ENCODE measurements around the gene TMEM239. TPM values are rescaled to one million over a fixed set of nuclear protein-coding genes. Genes with fewer than 3 reads are reported as not detected.

Gene TMEM239
- total and polyA plus RNA-seq, 4 donors, result not detected

DNA sequence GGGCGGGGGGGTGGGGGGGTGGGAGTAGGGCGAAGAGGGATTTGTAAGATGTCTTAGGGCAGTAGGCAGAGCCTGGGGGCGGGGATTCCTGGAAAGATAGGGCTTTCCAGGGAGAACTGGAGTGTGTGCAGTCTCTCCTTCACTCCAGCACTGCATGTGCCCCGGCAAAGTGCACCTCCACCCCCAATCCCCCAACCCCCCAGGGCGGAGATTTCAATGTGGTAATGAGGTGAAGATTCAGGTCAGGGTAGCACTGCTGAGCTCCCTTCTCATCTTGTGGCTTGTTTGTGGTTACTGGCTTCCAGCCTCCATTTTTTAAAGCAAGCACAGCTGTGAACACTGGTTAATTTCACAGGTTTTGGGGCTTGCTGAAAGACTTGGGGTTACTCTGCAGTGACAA lies 5.9 kb downstream of the TMEM239 start:
- peaks cover 0 to 3% (median 1%) of the 10 kb centered on the region in 4 donors for H3K4me1 ChIP-seq (ENCODE audit: control insufficient read depth in 4 of 4, insufficient read depth in 4 of 4, low read length in 3 of 4)
- H3K36me3 ChIP-seq (ENCODE audit: control insufficient read depth in 4 of 4, insufficient read depth in 3 of 4, low read depth in 1 of 4, low read length in 3 of 4), result no peaks in the 10 kb centered on the region
- WGBS, result 10% methylated on average over 5 of the region's 5 CpGs
- H3K9ac ChIP-seq (ENCODE audit: low read depth in 1 of 2, low read length in 2 of 2), result no peak overlapping the region
- H3K4me3 ChIP-seq (ENCODE audit: low read depth in 1 of 3, low read length in 3 of 3), result no peak overlapping the region
- H3K27me3 ChIP-seq (ENCODE audit: control insufficient read depth in 4 of 4, insufficient read depth in 4 of 4, low read length in 3 of 4), result no peaks in the 10 kb centered on the region
- H3K27ac ChIP-seq (ENCODE audit: low read depth in 1 of 2, low read length in 2 of 2), result no peak overlapping the region
- H3K9me3 ChIP-seq (ENCODE audit: control insufficient read depth in 4 of 4, low read length in 3 of 4), result no peaks in the 10 kb centered on the region
- no peak for TF ChIP-seq GABPA (IDR thresholded peaks at IDR 0.05 in 1 of 2, conservative IDR thresholded peaks at IDR 0.05 in 1 of 2)
- TF ChIP-seq YY1 (IDR thresholded peaks at IDR 0.05), result no peak
- TF ChIP-seq, protein P1, sequence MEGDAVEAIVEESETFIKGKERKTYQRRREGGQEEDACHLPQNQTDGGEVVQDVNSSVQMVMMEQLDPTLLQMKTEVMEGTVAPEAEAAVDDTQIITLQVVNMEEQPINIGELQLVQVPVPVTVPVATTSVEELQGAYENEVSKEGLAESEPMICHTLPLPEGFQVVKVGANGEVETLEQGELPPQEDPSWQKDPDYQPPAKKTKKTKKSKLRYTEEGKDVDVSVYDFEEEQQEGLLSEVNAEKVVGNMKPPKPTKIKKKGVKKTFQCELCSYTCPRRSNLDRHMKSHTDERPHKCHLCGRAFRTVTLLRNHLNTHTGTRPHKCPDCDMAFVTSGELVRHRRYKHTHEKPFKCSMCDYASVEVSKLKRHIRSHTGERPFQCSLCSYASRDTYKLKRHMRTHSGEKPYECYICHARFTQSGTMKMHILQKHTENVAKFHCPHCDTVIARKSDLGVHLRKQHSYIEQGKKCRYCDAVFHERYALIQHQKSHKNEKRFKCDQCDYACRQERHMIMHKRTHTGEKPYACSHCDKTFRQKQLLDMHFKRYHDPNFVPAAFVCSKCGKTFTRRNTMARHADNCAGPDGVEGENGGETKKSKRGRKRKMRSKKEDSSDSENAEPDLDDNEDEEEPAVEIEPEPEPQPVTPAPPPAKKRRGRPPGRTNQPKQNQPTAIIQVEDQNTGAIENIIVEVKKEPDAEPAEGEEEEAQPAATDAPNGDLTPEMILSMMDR (IDR thresholded peaks at IDR 0.05; ENCODE audit: low read depth, low read length, missing input control), result no peak
- no peak for TF ChIP-seq HNF4A (conservative IDR thresholded peaks at IDR 0.05)
- TF ChIP-seq TAF1 (conservative IDR thresholded peaks at IDR 0.05), result no peak
- no peak for TF ChIP-seq FOXA1 (IDR thresholded peaks at IDR 0.05)
- TF ChIP-seq, protein P2, sequence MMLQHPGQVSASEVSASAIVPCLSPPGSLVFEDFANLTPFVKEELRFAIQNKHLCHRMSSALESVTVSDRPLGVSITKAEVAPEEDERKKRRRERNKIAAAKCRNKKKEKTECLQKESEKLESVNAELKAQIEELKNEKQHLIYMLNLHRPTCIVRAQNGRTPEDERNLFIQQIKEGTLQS (IDR thresholded peaks at IDR 0.05), result no peak
- no peak for TF ChIP-seq NR2F2 (IDR thresholded peaks at IDR 0.05)
- no peak for DNase-seq (ENCODE audit: low spot score)

DNA sequence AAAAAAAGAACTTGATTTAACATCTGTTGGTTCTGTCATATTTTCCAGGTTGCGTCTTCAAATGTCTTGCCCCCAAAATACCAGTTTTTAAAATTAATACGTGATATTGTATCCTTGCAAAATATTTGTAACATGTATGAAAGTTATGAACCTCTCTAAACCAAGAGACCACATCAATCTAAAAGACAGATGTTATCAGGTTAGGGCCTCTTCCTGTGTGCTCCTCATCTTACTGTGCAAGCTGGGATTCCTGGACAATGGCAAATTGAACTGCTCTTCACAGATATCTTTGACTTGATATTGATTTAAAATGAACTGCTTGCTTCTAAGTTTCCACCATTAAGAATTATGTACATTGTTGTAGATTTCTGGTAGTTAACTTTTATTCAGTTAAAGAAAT lies 9.6 kb downstream of the TMEM239 start:
- Histone ChIP-seq H3K4me1 (ENCODE audit: control insufficient read depth in 4 of 4, insufficient read depth in 4 of 4, low read length in 3 of 4) (peaks cover 0 to 3% (median 0%) of the 10 kb centered on the region in 4 donors), H3K27ac (ENCODE audit: low read depth in 1 of 2, low read length in 2 of 2) (no peak overlapping the region), H3K27me3 (ENCODE audit: control insufficient read depth in 4 of 4, insufficient read depth in 4 of 4, low read length in 3 of 4) (no peaks in the 10 kb centered on the region), H3K9ac (ENCODE audit: low read depth in 1 of 2, low read length in 2 of 2) (no peak overlapping the region), H3K4me3 (ENCODE audit: low read depth in 1 of 3, low read length in 3 of 3) (no peak overlapping the region), H3K9me3 (ENCODE audit: control insufficient read depth in 4 of 4, low read length in 3 of 4) (no peaks in the 10 kb centered on the region), H3K36me3 (ENCODE audit: control insufficient read depth in 4 of 4, insufficient read depth in 3 of 4, low read depth in 1 of 4, low read length in 3 of 4) (no peaks in the 10 kb centered on the region)
- DNase-seq (ENCODE audit: low spot score), result no peak
- WGBS, result 77% methylated on average over 2 of the region's 2 CpGs
- TF ChIP-seq, protein P3, sequence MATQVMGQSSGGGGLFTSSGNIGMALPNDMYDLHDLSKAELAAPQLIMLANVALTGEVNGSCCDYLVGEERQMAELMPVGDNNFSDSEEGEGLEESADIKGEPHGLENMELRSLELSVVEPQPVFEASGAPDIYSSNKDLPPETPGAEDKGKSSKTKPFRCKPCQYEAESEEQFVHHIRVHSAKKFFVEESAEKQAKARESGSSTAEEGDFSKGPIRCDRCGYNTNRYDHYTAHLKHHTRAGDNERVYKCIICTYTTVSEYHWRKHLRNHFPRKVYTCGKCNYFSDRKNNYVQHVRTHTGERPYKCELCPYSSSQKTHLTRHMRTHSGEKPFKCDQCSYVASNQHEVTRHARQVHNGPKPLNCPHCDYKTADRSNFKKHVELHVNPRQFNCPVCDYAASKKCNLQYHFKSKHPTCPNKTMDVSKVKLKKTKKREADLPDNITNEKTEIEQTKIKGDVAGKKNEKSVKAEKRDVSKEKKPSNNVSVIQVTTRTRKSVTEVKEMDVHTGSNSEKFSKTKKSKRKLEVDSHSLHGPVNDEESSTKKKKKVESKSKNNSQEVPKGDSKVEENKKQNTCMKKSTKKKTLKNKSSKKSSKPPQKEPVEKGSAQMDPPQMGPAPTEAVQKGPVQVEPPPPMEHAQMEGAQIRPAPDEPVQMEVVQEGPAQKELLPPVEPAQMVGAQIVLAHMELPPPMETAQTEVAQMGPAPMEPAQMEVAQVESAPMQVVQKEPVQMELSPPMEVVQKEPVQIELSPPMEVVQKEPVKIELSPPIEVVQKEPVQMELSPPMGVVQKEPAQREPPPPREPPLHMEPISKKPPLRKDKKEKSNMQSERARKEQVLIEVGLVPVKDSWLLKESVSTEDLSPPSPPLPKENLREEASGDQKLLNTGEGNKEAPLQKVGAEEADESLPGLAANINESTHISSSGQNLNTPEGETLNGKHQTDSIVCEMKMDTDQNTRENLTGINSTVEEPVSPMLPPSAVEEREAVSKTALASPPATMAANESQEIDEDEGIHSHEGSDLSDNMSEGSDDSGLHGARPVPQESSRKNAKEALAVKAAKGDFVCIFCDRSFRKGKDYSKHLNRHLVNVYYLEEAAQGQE (IDR thresholded peaks at IDR 0.05), result no peak
- no peak for TF ChIP-seq TAF1 (conservative IDR thresholded peaks at IDR 0.05)
- TF ChIP-seq RXRA (IDR thresholded peaks at IDR 0.05), result no peak
- no peak for TF ChIP-seq SP1 (IDR thresholded peaks at IDR 0.05)
- TF ChIP-seq RAD21 (IDR thresholded peaks at IDR 0.05), result no peak
- no peak for TF ChIP-seq JUND (IDR thresholded peaks at IDR 0.05)
- no peak for TF ChIP-seq YY1 (IDR thresholded peaks at IDR 0.05)
- TF ChIP-seq GABPA (IDR thresholded peaks at IDR 0.05 in 1 of 2, conservative IDR thresholded peaks at IDR 0.05 in 1 of 2), result no peak
- TF ChIP-seq, protein P1 (IDR thresholded peaks at IDR 0.05; ENCODE audit: low read depth, low read length, missing input control), result no peak
- no peak for TF ChIP-seq FOXA1 (IDR thresholded peaks at IDR 0.05)
- TF ChIP-seq, protein P2 (IDR thresholded peaks at IDR 0.05), result no peak

All from liver (tissue), 9 donors.